WERI-Rb-1 (cell line): ENCODE data around the gene NPW.

Experiments used
- DNase-seq: peaks from one replicate; pipeline ENCODE4 v3.0.0-alpha.2; 2020
- H3K27ac ChIP-seq: fragments of 250-450 bp; sonication (Bioruptor Pico); 2 replicates; pipeline ENCODE4 v1.5.1; 2020; ENCODE audit warnings: mild to moderate bottlenecking, moderate library complexity
- H3K27me3 ChIP-seq: fragments of 250-450 bp; sonication (Bioruptor Pico); 2 replicates; pipeline ENCODE4 v1.5.1; 2021; ENCODE audit warnings: mild to moderate bottlenecking, low read depth, moderate library complexity; ENCODE audit not compliant: insufficient read depth, severe bottlenecking
- H3K36me3 ChIP-seq: fragments of 250-450 bp; sonication (Bioruptor Pico); 2 replicates; pipeline ENCODE4 v1.5.1; 2020; ENCODE audit warnings: mild to moderate bottlenecking, moderate library complexity
- H3K4me3 ChIP-seq: 2 replicates; pipeline ENCODE4 v1.5.1; 2011; ENCODE audit warnings: low read depth, mild to moderate bottlenecking, control low read depth, low read length
- H3K9me3 ChIP-seq: fragments of 250-450 bp; sonication (Bioruptor Pico); 2 replicates; pipeline ENCODE4 v1.5.1; 2021; ENCODE audit warnings: mild to moderate bottlenecking, moderate library complexity; ENCODE audit not compliant: severe bottlenecking
- CTCF ChIP-seq: IDR thresholded peaks from 2 replicates; pipeline ENCODE4 v1.5.1; 2011; ENCODE audit warnings: low read depth, mild to moderate bottlenecking, control low read depth, inconsistent platforms, low read length

The NPW gene

GRCh38 chr16:2019518-2019920 lies at the start of gene NPW:
NPW (plus strand) TSS chr16:2019785.
- H3K4me3 ChIP-seq, result no peak within 1 kb of the TSS

GRCh38 chr16:1971796-1972489 lies 47.6 kb upstream of the NPW start, which contains the start of gene TBL3:
TBL3 (plus strand) TSS chr16:1972053; CDS start chr16:1972165, 112 bp downstream.
- Histone ChIP-seq H3K27ac (peak within 1 kb of the TSS; percentile 73), H3K9me3 (no peaks in the 10 kb centered on the region), H3K36me3 (peaks cover 33% of the 10 kb centered on the region), H3K4me3 (peak within 1 kb of the TSS; percentile 76), H3K27me3 (no peaks in the 10 kb centered on the region)
- DNase-seq, result peak; percentile 92
- no peak for TF ChIP-seq CTCF

More at GRCh38 chr16:2019518-2019920, at the start of gene NPW:
- Histone ChIP-seq H3K27ac (no peak within 1 kb of the TSS), H3K9me3 (no peaks in the 10 kb centered on the region), H3K27me3 (no peaks in the 10 kb centered on the region), H3K36me3 (no peaks in the 10 kb centered on the region)
- no peak for DNase-seq
- no peak for TF ChIP-seq CTCF

- Histone ChIP-seq H3K36me3 (peaks cover 36% of the 10 kb centered on the region), H3K4me3 (peak overlapping the region; percentile 76), H3K27ac (peak overlapping the region; percentile 73), H3K9me3 (no peaks in the 10 kb centered on the region), H3K27me3 (no peaks in the 10 kb centered on the region)
- no peak for DNase-seq
- no peak for TF ChIP-seq CTCF
Observed at GRCh38 chr16:1972490-1972877, 47.1 kb upstream of the NPW start.

GRCh38 chr16:1973461-1974156 lies 46.0 kb upstream of the NPW start:
- peaks cover 47% of the 10 kb centered on the region for H3K36me3 ChIP-seq
- no peak for DNase-seq
- no peak overlapping the region for H3K4me3 ChIP-seq
- no peak overlapping the region for H3K27ac ChIP-seq
- H3K27me3 ChIP-seq, result no peaks in the 10 kb centered on the region
- H3K9me3 ChIP-seq, result no peaks in the 10 kb centered on the region
- no peak for TF ChIP-seq CTCF

- peaks cover 54% of the 10 kb centered on the region for H3K36me3 ChIP-seq
- DNase-seq, result no peak
- TF ChIP-seq CTCF, result no peak
- H3K27me3 ChIP-seq, result no peaks in the 10 kb centered on the region
- H3K9me3 ChIP-seq, result no peaks in the 10 kb centered on the region
- H3K4me3 ChIP-seq, result no peak overlapping the region
- H3K27ac ChIP-seq, result no peak overlapping the region
Observed at GRCh38 chr16:1974157-1975070, 45.2 kb upstream of the NPW start.
